ENCODE measurements around the gene ADAP1. TPM values are rescaled to one million over a fixed set of nuclear protein-coding genes. Genes with fewer than 3 reads are reported as not detected.

ADAP1 gene
- total RNA-seq, 1 donor = 1.3 TPM

- no peak for DNase-seq (ENCODE audit: low read depth)
- TF ChIP-seq CTCF (IDR thresholded peaks at IDR 0.05; ENCODE audit: insufficient read depth, low read depth, low read length) = no peak
- H3K4me3 ChIP-seq (ENCODE audit: low read depth, low read length) = no peak overlapping the region
Measured at GRCh38 chr7:863106-863505, 91.4 kb downstream of the ADAP1 start.

GRCh38 chr7:862157-862556 is 92.3 kb downstream of the ADAP1 start:
- TF ChIP-seq CTCF (IDR thresholded peaks at IDR 0.05; ENCODE audit: insufficient read depth, low read depth, low read length) = no peak
- no peak for DNase-seq (ENCODE audit: low read depth)
- no peak overlapping the region for H3K4me3 ChIP-seq (ENCODE audit: low read depth, low read length)

GRCh38 chr7:861222-861621 is 93.3 kb downstream of the ADAP1 start:
- DNase-seq (ENCODE audit: low read depth) = no peak
- no peak for TF ChIP-seq CTCF (IDR thresholded peaks at IDR 0.05; ENCODE audit: insufficient read depth, low read depth, low read length)
- H3K4me3 ChIP-seq (ENCODE audit: low read depth, low read length) = no peak overlapping the region

GRCh38 chr7:860149-860548 is 94.3 kb downstream of the ADAP1 start:
- TF ChIP-seq CTCF (IDR thresholded peaks at IDR 0.05; ENCODE audit: insufficient read depth, low read depth, low read length) = no peak
- no peak overlapping the region for H3K4me3 ChIP-seq (ENCODE audit: low read depth, low read length)
- no peak for DNase-seq (ENCODE audit: low read depth)

GRCh38 chr7:859359-860030 is 95.0 kb downstream of the ADAP1 start:
- H3K4me3 ChIP-seq (ENCODE audit: low read depth, low read length) = no peak overlapping the region
- TF ChIP-seq CTCF (IDR thresholded peaks at IDR 0.05; ENCODE audit: insufficient read depth, low read depth, low read length) = no peak

GRCh38 chr7:857661-858060 is 96.8 kb downstream of the ADAP1 start:
- no peak for DNase-seq (ENCODE audit: low read depth)
- TF ChIP-seq CTCF (IDR thresholded peaks at IDR 0.05; ENCODE audit: insufficient read depth, low read depth, low read length) = no peak
- no peak overlapping the region for H3K4me3 ChIP-seq (ENCODE audit: low read depth, low read length)

More at GRCh38 chr7:859359-860030, 95.0 kb downstream of the ADAP1 start:
- DNase-seq (ENCODE audit: low read depth) = no peak

All from fibroblast of villous mesenchyme (primary cell).